ENCODE measurements around the gene DDX10. TPM values are rescaled to one million over a fixed set of nuclear protein-coding genes. Genes with fewer than 3 reads are reported as not detected.

DDX10 gene
- total and polyA plus RNA-seq, 2 of the 8 experiments (the other 6 are each of a cell fraction or from before 2014, with no cell fraction given), result 49.2 to 52.2 TPM

DNA sequence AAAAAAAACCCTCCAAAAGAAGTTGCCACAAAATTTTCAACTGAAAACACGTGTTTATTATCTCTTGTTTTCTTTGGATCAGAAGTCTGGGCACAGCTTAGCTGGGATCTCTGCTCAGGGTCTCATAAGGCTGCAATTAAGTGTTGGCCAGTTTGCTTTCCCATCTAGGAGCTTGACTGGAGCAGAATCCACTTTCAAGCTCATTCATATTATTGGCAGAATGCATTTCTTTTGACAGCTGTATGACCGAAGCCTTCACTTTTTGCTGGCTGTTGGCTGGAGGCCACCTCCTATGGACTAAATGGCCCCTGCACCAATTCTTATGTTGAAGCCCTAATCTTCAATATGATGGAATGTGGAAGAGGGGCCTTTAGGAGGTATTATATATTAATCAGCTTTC lies 139.6 kb downstream of the DDX10 start:
- no peak overlapping the region for H4K91ac ChIP-seq (replicated peaks; ENCODE audit: insufficient read length, low read length)
- 81% methylated on average over 2 of the region's 2 CpGs; no CpG with 5 or more reads in 1 of the 2 experiments for WGBS, 2 experiments (ENCODE audit: extremely low coverage in 1 of 2, insufficient coverage in 1 of 2, insufficient read length in 1 of 2, insufficient replicate concordance in 2 of 2, low coverage in 1 of 2, low lambda C conversion rate in 2 of 2, missing lambda C conversion rate in 1 of 2)
- CTCF ChIA-PET (ENCODE audit: partially characterized antibody), result no interaction called here

More for the DNA sequence above, 139.6 kb downstream of the DDX10 start:
- Histone ChIP-seq H2AFZ (ENCODE audit: low read length) (no peak overlapping the region), H3K56ac (replicated peaks; ENCODE audit: insufficient read length, low read depth, low read length) (no peak overlapping the region), H3K23me2 (ENCODE audit: low read depth, low read length) (no peaks in the 10 kb centered on the region), H2BK5ac (ENCODE audit: low read depth, low read length) (no peak overlapping the region), H2BK120ac (replicated peaks; ENCODE audit: low read depth, low read length) (no peak overlapping the region), H3K27me3 (replicated peaks in 1 of 4; ENCODE audit: control insufficient read depth in 3 of 4, extremely low read depth in 1 of 4, insufficient read depth in 3 of 4, low read length in 3 of 4) (no peaks in the 10 kb centered on the region), H4K8ac (ENCODE audit: extremely low read depth, insufficient read depth, low read length) (no peak overlapping the region), H3K14ac (ENCODE audit: insufficient read length) (no peak overlapping the region), H3K36me3 (ENCODE audit: control insufficient read depth in 2 of 4, insufficient read depth in 4 of 4, low read length in 3 of 4) (no peaks in the 10 kb centered on the region), H3K23ac (ENCODE audit: insufficient read length) (no peak overlapping the region), H3K18ac (ENCODE audit: extremely low read depth, low read length) (no peak overlapping the region), H3K9ac (replicated peaks in 1 of 4; ENCODE audit: extremely low read depth in 1 of 4, low read depth in 3 of 4, low read length in 3 of 4) (no peak overlapping the region), H2AK5ac (ENCODE audit: low read depth, low read length) (no peak overlapping the region), H2BK12ac (ENCODE audit: low read depth, low read length) (no peak overlapping the region), H2BK15ac (ENCODE audit: low read length) (no peak overlapping the region), H3K79me1 (ENCODE audit: low read depth, low read length) (no peaks in the 10 kb centered on the region; the same call in 1 of the 2 replicates), H3K4me1 (replicated peaks in 1 of 4; ENCODE audit: control insufficient read depth in 3 of 4, insufficient read depth in 4 of 4, low read length in 3 of 4) (no peaks in the 10 kb centered on the region; a peak in 1 of 7 replicates), H3K9me3 (ENCODE audit: insufficient read depth in 2 of 2, low read depth in 1 of 2, low read length in 1 of 2) (no peaks in the 10 kb centered on the region), H4K20me1 (replicated peaks in 1 of 2; ENCODE audit: control insufficient read depth in 1 of 2, insufficient read depth in 2 of 2, low read length in 2 of 2) (peaks cover 0 to 2% of the 10 kb centered on the region in 2 experiments), H3K79me2 (ENCODE audit: control insufficient read depth in 1 of 2, insufficient read depth in 2 of 2, low read length in 2 of 2) (peaks cover 0 to 11% of the 10 kb centered on the region in 2 experiments; a peak in 2 of 4 replicates), H3K4ac (replicated peaks; ENCODE audit: insufficient read length, low read depth, low read length) (no peak overlapping the region), H3K4me2 (ENCODE audit: insufficient read depth in 1 of 2, low read depth in 2 of 2, low read length in 2 of 2) (no peak overlapping the region), H4K5ac (ENCODE audit: insufficient read length, low read depth, low read length) (no peak overlapping the region), H3K4me3 (ENCODE audit: extremely low read depth in 1 of 4, insufficient read depth in 2 of 4, low read depth in 3 of 4, low read length in 4 of 4) (no peak overlapping the region), H2BK20ac (ENCODE audit: low read length) (no peak overlapping the region), H3K27ac (ENCODE audit: low read depth, low read length) (no peak overlapping the region)
- no peak for TF ChIP-seq SP1 (IDR thresholded peaks at IDR 0.05; ENCODE audit: low read depth, low read length)
- POLR2A ChIA-PET (ENCODE audit: partially characterized antibody), result no interaction called here
- FAIRE-seq, result no peak
- no peak for DNase-seq (ENCODE audit: low read depth in 1 of 2, low spot score in 2 of 2)

Measured in H1 (cell line).